ENCODE measurements around the gene GNG13. TPM values are rescaled to one million over a fixed set of nuclear protein-coding genes. Genes with fewer than 3 reads are reported as not detected.

Gene GNG13
- polyA plus RNA-seq, 2 of the 4 experiments (the other 2 are of a cell fraction) = 0.09 TPM; not detected in 1

DNA sequence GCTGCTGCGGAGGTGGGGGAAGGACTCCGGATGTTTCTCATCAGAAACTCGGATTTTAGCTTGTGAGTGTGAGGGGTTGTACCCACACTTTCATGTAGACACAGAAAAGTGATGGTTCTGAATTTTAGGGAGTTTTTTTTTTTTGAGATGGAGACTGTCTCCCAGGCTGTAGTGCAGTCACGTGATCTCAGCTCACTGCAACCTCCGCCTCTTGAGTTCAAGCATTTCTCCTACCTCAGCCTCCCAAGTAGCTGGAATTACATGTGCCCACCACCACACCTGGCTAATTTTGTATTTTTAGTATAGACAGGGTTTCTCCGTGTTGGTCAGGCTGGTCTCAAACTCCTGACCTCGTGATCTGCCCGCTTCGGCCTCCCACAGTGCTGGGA, 22.4 kb upstream of the GNG13 start:
- peaks cover 3% of the 10 kb centered on the region; the same call in 1 of the 3 replicates for H3K9me3 ChIP-seq
- no peak overlapping the region for H3K27ac ChIP-seq
- H3K4me2 ChIP-seq = no peak overlapping the region
- TF ChIP-seq, protein P1, sequence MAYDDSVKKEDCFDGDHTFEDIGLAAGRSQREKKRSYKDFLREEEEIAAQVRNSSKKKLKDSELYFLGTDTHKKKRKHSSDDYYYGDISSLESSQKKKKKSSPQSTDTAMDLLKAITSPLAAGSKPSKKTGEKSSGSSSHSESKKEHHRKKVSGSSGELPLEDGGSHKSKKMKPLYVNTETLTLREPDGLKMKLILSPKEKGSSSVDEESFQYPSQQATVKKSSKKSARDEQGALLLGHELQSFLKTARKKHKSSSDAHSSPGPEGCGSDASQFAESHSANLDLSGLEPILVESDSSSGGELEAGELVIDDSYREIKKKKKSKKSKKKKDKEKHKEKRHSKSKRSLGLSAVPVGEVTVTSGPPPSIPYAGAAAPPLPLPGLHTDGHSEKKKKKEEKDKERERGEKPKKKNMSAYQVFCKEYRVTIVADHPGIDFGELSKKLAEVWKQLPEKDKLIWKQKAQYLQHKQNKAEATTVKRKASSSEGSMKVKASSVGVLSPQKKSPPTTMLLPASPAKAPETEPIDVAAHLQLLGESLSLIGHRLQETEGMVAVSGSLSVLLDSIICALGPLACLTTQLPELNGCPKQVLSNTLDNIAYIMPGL (CRISPR knock-in tag; IDR thresholded peaks at IDR 0.05; ENCODE audit: borderline replicate concordance) = no peak
- TF ChIP-seq NFE2L2 (conservative IDR thresholded peaks at IDR 0.05; ENCODE audit: low read length) (no peak), MAZ (IDR thresholded peaks at IDR 0.05; ENCODE audit: borderline replicate concordance, low read depth, low read length) (no peak), EHMT2 (IDR thresholded peaks at IDR 0.05; ENCODE audit: low read depth) (no peak), KDM5A (IDR thresholded peaks at IDR 0.05) (no peak), ZSCAN20 (CRISPR knock-in tag; IDR thresholded peaks at IDR 0.05) (no peak), ZFP36 (IDR thresholded peaks at IDR 0.05; ENCODE audit: borderline replicate concordance, partially characterized antibody) (no peak), HOXA7 (CRISPR knock-in tag; IDR thresholded peaks at IDR 0.05) (no peak), CEBPB (IDR thresholded peaks at IDR 0.05) (no peak), SREBF2 (IDR thresholded peaks at IDR 0.05) (no peak), ZNF302 (CRISPR knock-in tag; IDR thresholded peaks at IDR 0.05) (no peak)
- ATAC-seq (no peak), DNase-seq (ENCODE audit: low read depth in 1 of 2, low spot score in 1 of 2) (no peak), FAIRE-seq (no peak)
- H3K4me1 ChIP-seq = no peaks in the 10 kb centered on the region
- WGBS (ENCODE audit: missing lambda C conversion rate) = 73% methylated on average over 9 of the region's 9 CpGs
- CTCF ChIA-PET = interaction anchor here (0.6 to 2.2 kb wide), 5 partner anchors 9 to 287 kb away, joined by 3 to 10 read pairs (median 3); no protein-coding TSS in a partner anchor
- POLR2A ChIA-PET = no interaction called here
- no peak overlapping the region for H3K4me3 ChIP-seq

DNA sequence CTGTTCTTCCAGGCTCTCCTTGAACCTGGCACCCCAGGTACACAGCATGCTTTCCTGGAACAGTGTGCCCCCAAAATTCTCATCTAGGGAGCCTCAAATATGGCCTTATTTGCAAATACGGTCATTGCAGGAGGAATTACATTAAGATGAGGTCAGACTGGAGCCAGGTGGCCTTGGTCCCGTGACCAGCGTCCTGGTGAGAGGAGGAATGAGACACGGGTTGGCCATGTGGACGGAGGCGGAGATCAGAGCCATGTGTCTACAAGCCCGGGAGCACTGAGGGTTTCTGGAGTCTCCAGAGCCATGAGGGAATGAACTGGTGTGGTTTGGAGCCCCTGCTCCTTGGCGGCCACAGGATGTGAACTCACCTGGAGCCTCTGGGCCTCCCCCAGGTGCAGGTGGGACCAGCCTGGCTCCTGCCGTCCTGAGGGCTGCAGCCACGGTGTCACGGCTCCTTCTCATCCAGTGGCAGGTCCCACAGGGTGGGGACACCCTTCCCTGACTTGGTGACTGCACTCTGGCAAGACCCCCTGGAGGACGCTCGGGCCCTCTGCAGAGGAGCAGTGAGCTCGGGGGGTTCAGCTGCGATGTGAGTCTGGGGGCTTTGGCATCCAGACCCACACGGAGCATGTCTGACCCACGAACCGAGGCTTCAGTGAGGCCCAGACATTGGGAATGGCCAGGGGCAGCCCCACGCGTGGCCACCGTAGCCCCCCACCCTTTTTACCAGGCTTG, 21.8 kb upstream of the GNG13 start:
- Histone ChIP-seq H3K4me2 (no peak overlapping the region), H3K4me1 (no peaks in the 10 kb centered on the region), H3K27ac (no peak overlapping the region), H3K4me3 (no peak overlapping the region), H3K9me3 (peaks cover 3% of the 10 kb centered on the region; the same call in 1 of the 3 replicates)
- POLR2A ChIA-PET = no interaction called here
- ATAC-seq = no peak
- CTCF ChIA-PET = interaction anchor here (0.6 to 2.2 kb wide), 5 partner anchors 9 to 287 kb away, joined by 3 to 10 read pairs (median 3); no protein-coding TSS in a partner anchor
- WGBS (ENCODE audit: missing lambda C conversion rate) = 53% methylated on average over 17 of the region's 21 CpGs
- FAIRE-seq = no peak
- TF ChIP-seq, protein P2, sequence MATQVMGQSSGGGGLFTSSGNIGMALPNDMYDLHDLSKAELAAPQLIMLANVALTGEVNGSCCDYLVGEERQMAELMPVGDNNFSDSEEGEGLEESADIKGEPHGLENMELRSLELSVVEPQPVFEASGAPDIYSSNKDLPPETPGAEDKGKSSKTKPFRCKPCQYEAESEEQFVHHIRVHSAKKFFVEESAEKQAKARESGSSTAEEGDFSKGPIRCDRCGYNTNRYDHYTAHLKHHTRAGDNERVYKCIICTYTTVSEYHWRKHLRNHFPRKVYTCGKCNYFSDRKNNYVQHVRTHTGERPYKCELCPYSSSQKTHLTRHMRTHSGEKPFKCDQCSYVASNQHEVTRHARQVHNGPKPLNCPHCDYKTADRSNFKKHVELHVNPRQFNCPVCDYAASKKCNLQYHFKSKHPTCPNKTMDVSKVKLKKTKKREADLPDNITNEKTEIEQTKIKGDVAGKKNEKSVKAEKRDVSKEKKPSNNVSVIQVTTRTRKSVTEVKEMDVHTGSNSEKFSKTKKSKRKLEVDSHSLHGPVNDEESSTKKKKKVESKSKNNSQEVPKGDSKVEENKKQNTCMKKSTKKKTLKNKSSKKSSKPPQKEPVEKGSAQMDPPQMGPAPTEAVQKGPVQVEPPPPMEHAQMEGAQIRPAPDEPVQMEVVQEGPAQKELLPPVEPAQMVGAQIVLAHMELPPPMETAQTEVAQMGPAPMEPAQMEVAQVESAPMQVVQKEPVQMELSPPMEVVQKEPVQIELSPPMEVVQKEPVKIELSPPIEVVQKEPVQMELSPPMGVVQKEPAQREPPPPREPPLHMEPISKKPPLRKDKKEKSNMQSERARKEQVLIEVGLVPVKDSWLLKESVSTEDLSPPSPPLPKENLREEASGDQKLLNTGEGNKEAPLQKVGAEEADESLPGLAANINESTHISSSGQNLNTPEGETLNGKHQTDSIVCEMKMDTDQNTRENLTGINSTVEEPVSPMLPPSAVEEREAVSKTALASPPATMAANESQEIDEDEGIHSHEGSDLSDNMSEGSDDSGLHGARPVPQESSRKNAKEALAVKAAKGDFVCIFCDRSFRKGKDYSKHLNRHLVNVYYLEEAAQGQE (IDR thresholded peaks at IDR 0.05) = no peak
- no peak for TF ChIP-seq CHD4 (IDR thresholded peaks at IDR 0.05; ENCODE audit: borderline replicate concordance)
- no peak for TF ChIP-seq ZC3H11A (IDR thresholded peaks at IDR 0.05)
- TF ChIP-seq SMC3 (IDR thresholded peaks at IDR 0.05) = no peak
- no peak for TF ChIP-seq HDAC2 (IDR thresholded peaks at IDR 0.05)
- TF ChIP-seq HOXB5 (CRISPR knock-in tag; IDR thresholded peaks at IDR 0.05) = no peak
- no peak for TF ChIP-seq CBX8 (IDR thresholded peaks at IDR 0.05)
- no peak for TF ChIP-seq ZFP36 (IDR thresholded peaks at IDR 0.05; ENCODE audit: borderline replicate concordance, partially characterized antibody)
- no peak for TF ChIP-seq HEYL (CRISPR knock-in tag; IDR thresholded peaks at IDR 0.05)
- no peak for DNase-seq (ENCODE audit: low read depth in 1 of 2, low spot score in 1 of 2)
